Neural progenitor cell (in vitro differentiated cells): ENCODE data around the gene CDH13. TPM values are rescaled to one million over a fixed set of nuclear protein-coding genes. Genes with fewer than 3 reads are reported as not detected.
A peak's percentile ranks its signal among the peaks of the same experiment; 100 is the strongest.

Source experiments
- DNase-seq: peaks from one replicate; pipeline ENCODE4 v3.0.0-alpha.2; 2016; ENCODE audit warnings: low spot score
- H2AFZ ChIP-seq: fragments of 200-600 bp; sonication (generic); replicated peaks from 2 replicates; pipeline ENCODE4 v1.6.1; 2016; ENCODE audit warnings: antibody characterized with exemption
- H3F3A ChIP-seq: fragments of 200-600 bp; sonication (generic); 2 replicates; pipeline ENCODE4 v1.6.1; 2016; ENCODE audit warnings: antibody characterized with exemption, low read depth
- H3K27ac ChIP-seq: fragments of 200-600 bp; sonication (generic); 2 replicates; pipeline ENCODE4 v1.5.1; 2016; ENCODE audit warnings: mild to moderate bottlenecking
- H3K27me3 ChIP-seq: fragments of 200-600 bp; sonication (generic); 2 replicates; pipeline ENCODE4 v1.6.1; 2016; ENCODE audit warnings: mild to moderate bottlenecking, moderate library complexity
- H3K36me3 ChIP-seq: fragments of 200-600 bp; sonication (generic); 2 replicates; pipeline ENCODE4 v1.5.1; 2016
- H3K4me1 ChIP-seq: fragments of 200-600 bp; sonication (generic); 2 replicates; pipeline ENCODE4 v1.6.1; 2016; ENCODE audit warnings: mixed run types
- H3K4me2 ChIP-seq: fragments of 200-600 bp; sonication (generic); 2 replicates; pipeline ENCODE4 v1.6.1; 2016
- H3K4me3 ChIP-seq: fragments of 200-600 bp; sonication (generic); 2 replicates; pipeline ENCODE4 v1.5.1; 2016
- H3K79me2 ChIP-seq: fragments of 200-600 bp; sonication (generic); 2 replicates; pipeline ENCODE4 v1.6.1; 2016; ENCODE audit warnings: low read depth
- H3K9ac ChIP-seq: fragments of 200-600 bp; sonication (generic); 2 replicates; pipeline ENCODE4 v1.6.1; 2016
- H3K9me3 ChIP-seq: fragments of 200-600 bp; sonication (generic); 2 replicates; pipeline ENCODE4 v1.5.1; 2016; ENCODE audit warnings: low read depth
- H4K20me1 ChIP-seq: fragments of 200-600 bp; sonication (generic); 2 replicates; pipeline ENCODE4 v1.6.1; 2016; ENCODE audit warnings: low read depth
- H3K27ac Mint-ChIP-seq: 3 replicates; pipeline ENCODE4 v1.8.0; 2021; ENCODE audit warnings: mixed read lengths
- H3K27me3 Mint-ChIP-seq: 2 replicates; pipeline ENCODE4 v1.8.0; 2022; ENCODE audit warnings: low read depth, mild to moderate bottlenecking, inconsistent platforms, moderate library complexity, mixed read lengths; ENCODE audit not compliant: insufficient read depth
- H3K36me3 Mint-ChIP-seq: 3 replicates; pipeline ENCODE4 v1.8.0; 2021; ENCODE audit warnings: mixed read lengths
- H3K4me1 Mint-ChIP-seq: 3 replicates; pipeline ENCODE4 v1.8.0; 2021; ENCODE audit warnings: mixed read lengths
- H3K4me3 Mint-ChIP-seq: 3 replicates; pipeline ENCODE4 v1.8.0; 2021; ENCODE audit warnings: mild to moderate bottlenecking, moderate library complexity, mixed read lengths
- H3K9me3 Mint-ChIP-seq: 3 replicates; pipeline ENCODE4 v1.8.0; 2020; ENCODE audit warnings: mixed read lengths
- EZH2 ChIP-seq: fragments of 200-600 bp; sonication (generic); IDR thresholded peaks from 2 replicates; pipeline ENCODE4 v1.6.1; 2017; ENCODE audit warnings: antibody characterized with exemption, mild to moderate bottlenecking, moderate library complexity
- EZH2phosphoT487 ChIP-seq: fragments of 200-600 bp; sonication (generic); IDR thresholded peaks from 2 replicates; pipeline ENCODE4 v1.6.1; 2017; ENCODE audit warnings: antibody characterized with exemption
- total RNA-seq: library from RNA; depleted of rRNA; stranded (reverse); fragments of >200 nt; gene quantifications from 2 replicates; pipeline ENCODE4 v1.2.3, GENCODE V29; 2015; ENCODE audit warnings: low replicate concordance
- TF ChIP-seq, protein P1 (sequence below): fragments of 200-600 bp; sonication (generic); IDR thresholded peaks from 2 replicates; pipeline ENCODE4 v1.5.1; 2017; ENCODE audit warnings: antibody characterized with exemption, mild to moderate bottlenecking

Gene CDH13
- total RNA-seq, 1 donor from 2014 or later = 3.0 TPM

- Mint-ChIP-seq H3K4me3 (no peak overlapping the region), H3K27me3 (no peaks in the 10 kb centered on the region), H3K4me1 (no peaks in the 10 kb centered on the region), H3K9me3 (peaks cover 5% of the 10 kb centered on the region), H3K36me3 (no peaks in the 10 kb centered on the region), H3K27ac (no peak overlapping the region)
- no peaks in the 10 kb centered on the region for H4K20me1 ChIP-seq
- H3K4me1 ChIP-seq = no peaks in the 10 kb centered on the region
- H3K4me3 ChIP-seq = no peak overlapping the region
- H3K4me2 ChIP-seq = no peak overlapping the region
- no peak overlapping the region for H2AFZ ChIP-seq
- H3F3A ChIP-seq = no peaks in the 10 kb centered on the region
- no peak overlapping the region for H3K9ac ChIP-seq
- TF ChIP-seq EZH2phosphoT487 (no peak), EZH2 (no peak)
- TF ChIP-seq, protein P1, sequence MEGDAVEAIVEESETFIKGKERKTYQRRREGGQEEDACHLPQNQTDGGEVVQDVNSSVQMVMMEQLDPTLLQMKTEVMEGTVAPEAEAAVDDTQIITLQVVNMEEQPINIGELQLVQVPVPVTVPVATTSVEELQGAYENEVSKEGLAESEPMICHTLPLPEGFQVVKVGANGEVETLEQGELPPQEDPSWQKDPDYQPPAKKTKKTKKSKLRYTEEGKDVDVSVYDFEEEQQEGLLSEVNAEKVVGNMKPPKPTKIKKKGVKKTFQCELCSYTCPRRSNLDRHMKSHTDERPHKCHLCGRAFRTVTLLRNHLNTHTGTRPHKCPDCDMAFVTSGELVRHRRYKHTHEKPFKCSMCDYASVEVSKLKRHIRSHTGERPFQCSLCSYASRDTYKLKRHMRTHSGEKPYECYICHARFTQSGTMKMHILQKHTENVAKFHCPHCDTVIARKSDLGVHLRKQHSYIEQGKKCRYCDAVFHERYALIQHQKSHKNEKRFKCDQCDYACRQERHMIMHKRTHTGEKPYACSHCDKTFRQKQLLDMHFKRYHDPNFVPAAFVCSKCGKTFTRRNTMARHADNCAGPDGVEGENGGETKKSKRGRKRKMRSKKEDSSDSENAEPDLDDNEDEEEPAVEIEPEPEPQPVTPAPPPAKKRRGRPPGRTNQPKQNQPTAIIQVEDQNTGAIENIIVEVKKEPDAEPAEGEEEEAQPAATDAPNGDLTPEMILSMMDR = no peak
- DNase-seq = no peak
- H3K9me3 ChIP-seq = no peaks in the 10 kb centered on the region
- H3K36me3 ChIP-seq = no peaks in the 10 kb centered on the region
- H3K27ac ChIP-seq = no peak overlapping the region
- H3K27me3 ChIP-seq = no peaks in the 10 kb centered on the region
- no peaks in the 10 kb centered on the region for H3K79me2 ChIP-seq
Observed at GRCh38 chr16:83220066-83220465, 593.3 kb downstream of the CDH13 start.

- H3K9me3 Mint-ChIP-seq = peaks cover 2% of the 10 kb centered on the region
- H3K27ac ChIP-seq = no peak overlapping the region
- no peak overlapping the region for H2AFZ ChIP-seq
- no peaks in the 10 kb centered on the region for H3K9me3 ChIP-seq
- no peaks in the 10 kb centered on the region for H3K79me2 ChIP-seq
- TF ChIP-seq, protein P1 = no peak
- TF ChIP-seq EZH2phosphoT487 = no peak
- TF ChIP-seq EZH2 = no peak
- no peak overlapping the region for H3K9ac ChIP-seq
- H3K4me3 Mint-ChIP-seq = no peak overlapping the region
- DNase-seq = no peak
- H3K4me2 ChIP-seq = no peak overlapping the region
- H3K4me1 ChIP-seq = peaks cover 4% of the 10 kb centered on the region
- no peak overlapping the region for H3K4me3 ChIP-seq
- H3K36me3 Mint-ChIP-seq = no peaks in the 10 kb centered on the region
- H3K27ac Mint-ChIP-seq = no peak overlapping the region
- no peaks in the 10 kb centered on the region for H3F3A ChIP-seq
- H3K4me1 Mint-ChIP-seq = peaks cover 22% of the 10 kb centered on the region
- H4K20me1 ChIP-seq = no peaks in the 10 kb centered on the region
- H3K36me3 ChIP-seq = no peaks in the 10 kb centered on the region
- H3K27me3 ChIP-seq = no peaks in the 10 kb centered on the region
- peaks cover 6% of the 10 kb centered on the region for H3K27me3 Mint-ChIP-seq
Observed at GRCh38 chr16:83224642-83225041, 597.9 kb downstream of the CDH13 start.

- no peaks in the 10 kb centered on the region for H3K27me3 ChIP-seq
- H3K4me1 Mint-ChIP-seq = peaks cover 39% of the 10 kb centered on the region
- no peak overlapping the region for H3K4me2 ChIP-seq
- no peaks in the 10 kb centered on the region for H3K36me3 Mint-ChIP-seq
- H3F3A ChIP-seq = no peaks in the 10 kb centered on the region
- H3K27me3 Mint-ChIP-seq = peaks cover 9% of the 10 kb centered on the region
- H3K4me3 Mint-ChIP-seq = no peak overlapping the region
- peaks cover 6% of the 10 kb centered on the region for H3K4me1 ChIP-seq
- H2AFZ ChIP-seq = no peak overlapping the region
- no peak overlapping the region for H3K9ac ChIP-seq
- no peaks in the 10 kb centered on the region for H3K9me3 ChIP-seq
- no peaks in the 10 kb centered on the region for H4K20me1 ChIP-seq
- no peak overlapping the region for H3K27ac ChIP-seq
- TF ChIP-seq EZH2phosphoT487 = no peak
- no peaks in the 10 kb centered on the region for H3K36me3 ChIP-seq
- no peaks in the 10 kb centered on the region for H3K79me2 ChIP-seq
- peaks cover 2% of the 10 kb centered on the region for H3K9me3 Mint-ChIP-seq
- H3K4me3 ChIP-seq = no peak overlapping the region
- no peak overlapping the region for H3K27ac Mint-ChIP-seq
- no peak for DNase-seq
Observed at GRCh38 chr16:83227336-83227735, 600.6 kb downstream of the CDH13 start.

DNA sequence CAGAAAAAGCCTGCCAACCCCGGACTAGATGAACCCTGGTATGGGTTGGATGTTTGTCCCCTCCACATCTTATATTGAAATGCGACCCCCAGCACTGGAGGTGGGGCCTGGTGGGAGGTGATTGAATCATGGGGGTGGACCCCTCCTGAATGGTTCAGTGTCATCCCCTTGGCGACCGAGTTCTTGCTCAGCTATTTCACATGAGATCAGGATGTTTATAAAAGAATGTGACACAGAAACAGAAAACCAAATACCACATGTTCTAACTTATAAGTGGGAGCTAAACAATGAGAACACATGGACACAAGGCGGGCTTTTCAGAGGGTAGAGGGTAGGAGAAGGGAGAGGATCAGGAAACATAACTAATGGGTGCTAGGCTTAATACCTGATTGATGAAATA is 605.0 kb downstream of the CDH13 start:
- no peak overlapping the region for H2AFZ ChIP-seq
- H3K9me3 ChIP-seq = no peaks in the 10 kb centered on the region
- Mint-ChIP-seq H3K4me1 (peaks cover 38% of the 10 kb centered on the region), H3K36me3 (no peaks in the 10 kb centered on the region), H3K27me3 (peaks cover 10% of the 10 kb centered on the region), H3K4me3 (no peak overlapping the region), H3K27ac (peak overlapping the region; percentile 46), H3K9me3 (peaks cover 7% of the 10 kb centered on the region)
- no peak for DNase-seq
- no peaks in the 10 kb centered on the region for H3K36me3 ChIP-seq
- H3K4me2 ChIP-seq = no peak overlapping the region
- H3K4me1 ChIP-seq = peaks cover 6% of the 10 kb centered on the region
- TF ChIP-seq, protein P1 = no peak
- TF ChIP-seq EZH2 (no peak), EZH2phosphoT487 (no peak)
- no peak overlapping the region for H3K9ac ChIP-seq
- no peak overlapping the region for H3K27ac ChIP-seq
- no peaks in the 10 kb centered on the region for H3F3A ChIP-seq
- no peaks in the 10 kb centered on the region for H4K20me1 ChIP-seq
- no peaks in the 10 kb centered on the region for H3K79me2 ChIP-seq
- H3K27me3 ChIP-seq = no peaks in the 10 kb centered on the region
- no peak overlapping the region for H3K4me3 ChIP-seq
